Mammary microvascular endothelial cell (primary cell): ENCODE measurements around the gene PRSS33. TPM values are rescaled to one million over a fixed set of nuclear protein-coding genes. Genes with fewer than 3 reads are reported as not detected.

ENCODE experiments used
- total RNA-seq: library from RNA; depleted of rRNA; stranded (reverse); fragments of >200 nt; gene quantifications from 2 replicates; pipeline ENCODE4 v1.2.3, GENCODE V29; 2015

Gene PRSS33, protein sequence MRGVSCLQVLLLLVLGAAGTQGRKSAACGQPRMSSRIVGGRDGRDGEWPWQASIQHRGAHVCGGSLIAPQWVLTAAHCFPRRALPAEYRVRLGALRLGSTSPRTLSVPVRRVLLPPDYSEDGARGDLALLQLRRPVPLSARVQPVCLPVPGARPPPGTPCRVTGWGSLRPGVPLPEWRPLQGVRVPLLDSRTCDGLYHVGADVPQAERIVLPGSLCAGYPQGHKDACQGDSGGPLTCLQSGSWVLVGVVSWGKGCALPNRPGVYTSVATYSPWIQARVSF
- not detected in 2 replicates for total RNA-seq

DNA sequence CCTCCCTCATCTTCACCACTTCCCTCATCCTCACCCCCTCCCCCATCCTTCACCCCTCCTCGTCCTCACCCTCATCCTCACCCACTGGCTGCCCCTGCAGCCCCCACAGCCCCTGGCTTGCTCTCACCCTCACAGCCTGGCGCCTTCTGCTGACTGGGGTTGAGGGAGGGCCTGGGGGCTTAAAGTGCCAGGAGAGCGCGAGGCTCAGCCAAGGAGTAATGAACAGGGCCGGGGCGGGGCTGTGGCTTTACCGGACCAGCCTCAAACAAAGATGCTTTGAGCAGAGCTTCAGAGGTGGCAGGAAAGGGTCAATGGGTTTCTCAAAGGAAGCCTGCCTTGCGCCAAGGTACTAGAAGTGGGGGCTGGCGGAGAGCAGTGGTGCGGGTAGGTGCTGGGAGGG is at the start of gene PRSS33:
PRSS33 (minus strand) TSS at position 155 of the 400 bp plus-strand sequence. CDS start 1,013 bp downstream, outside the sequence.

DNA sequence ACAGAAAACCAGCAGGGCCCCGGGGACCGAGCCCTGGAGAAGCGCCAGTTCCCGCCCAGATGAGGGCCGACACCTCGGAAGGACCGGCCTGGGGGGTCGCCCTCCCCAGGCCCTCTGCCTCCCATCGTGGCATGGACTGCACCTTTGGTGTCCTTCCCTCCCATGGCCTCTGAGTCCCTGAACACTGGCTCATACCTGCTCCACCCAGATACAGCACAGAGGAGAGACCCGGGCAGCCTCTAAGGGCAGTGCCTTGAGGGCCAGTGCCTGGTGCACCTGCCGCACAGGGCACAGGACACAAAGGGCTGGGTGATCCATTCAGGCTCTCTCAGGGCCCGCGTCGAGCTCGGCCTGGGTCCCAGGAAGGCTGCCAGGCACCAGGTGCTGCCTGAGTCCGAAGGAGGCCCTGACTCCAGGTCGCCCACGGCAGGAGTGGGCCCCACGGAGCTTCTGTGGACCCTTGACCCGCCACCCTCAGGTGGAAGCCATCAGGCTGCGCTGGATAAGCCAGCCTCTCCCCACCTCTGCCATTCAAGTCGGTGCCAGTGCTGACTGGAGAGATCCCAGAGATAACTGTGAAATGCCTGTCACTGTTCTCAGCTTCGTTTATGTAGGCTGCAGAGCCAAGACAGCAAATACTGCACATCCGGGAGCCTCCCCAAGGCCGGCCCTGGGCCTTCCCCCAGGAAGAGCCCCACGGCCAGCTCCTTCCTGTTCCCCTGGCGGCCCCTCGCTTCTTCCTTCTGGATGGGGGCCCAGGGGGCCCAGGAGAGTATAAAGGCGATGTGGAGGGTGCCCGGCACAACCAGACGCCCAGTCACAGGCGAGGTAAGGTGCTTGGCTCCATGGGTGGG is 42.4 kb upstream of the PRSS33 start, which contains the start of gene ZG16B:
ZG16B (plus strand) TSS at position 803 of the 854 bp plus-strand sequence. CDS start 139 bp downstream, outside the sequence.

DNA sequence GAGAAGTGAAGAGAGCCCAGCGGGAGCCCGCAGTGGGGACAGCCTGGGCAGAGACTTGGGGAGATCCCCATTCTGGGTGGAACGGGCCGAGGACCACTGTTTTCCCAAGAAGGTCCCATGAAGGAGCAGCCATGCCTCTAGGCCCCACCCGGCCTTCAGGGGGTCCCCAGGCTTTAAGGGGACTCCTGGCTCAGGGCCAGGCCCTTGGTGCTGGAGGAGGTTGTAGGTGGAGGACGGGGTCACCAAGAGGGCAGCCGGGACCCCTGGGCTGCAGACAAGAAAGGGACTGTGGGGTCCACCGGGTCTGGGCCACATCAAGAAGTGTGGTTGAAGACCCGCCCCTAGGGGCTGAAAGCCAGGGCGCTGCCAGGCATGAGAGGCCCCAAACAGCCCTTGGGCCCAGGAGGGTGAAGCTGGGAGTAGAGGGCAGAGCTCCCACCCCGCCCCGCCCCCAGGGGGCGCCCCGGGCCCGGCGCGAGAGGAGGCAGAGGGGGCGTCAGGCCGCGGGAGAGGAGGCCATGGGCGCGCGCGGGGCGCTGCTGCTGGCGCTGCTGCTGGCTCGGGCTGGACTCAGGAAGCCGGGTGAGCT is 29.5 kb upstream of the PRSS33 start, which contains the start of gene PRSS21:
PRSS21 (plus strand) TSS at position 487 of the 589 bp plus-strand sequence; CDS start at position 519, 32 bp downstream.

DNA sequence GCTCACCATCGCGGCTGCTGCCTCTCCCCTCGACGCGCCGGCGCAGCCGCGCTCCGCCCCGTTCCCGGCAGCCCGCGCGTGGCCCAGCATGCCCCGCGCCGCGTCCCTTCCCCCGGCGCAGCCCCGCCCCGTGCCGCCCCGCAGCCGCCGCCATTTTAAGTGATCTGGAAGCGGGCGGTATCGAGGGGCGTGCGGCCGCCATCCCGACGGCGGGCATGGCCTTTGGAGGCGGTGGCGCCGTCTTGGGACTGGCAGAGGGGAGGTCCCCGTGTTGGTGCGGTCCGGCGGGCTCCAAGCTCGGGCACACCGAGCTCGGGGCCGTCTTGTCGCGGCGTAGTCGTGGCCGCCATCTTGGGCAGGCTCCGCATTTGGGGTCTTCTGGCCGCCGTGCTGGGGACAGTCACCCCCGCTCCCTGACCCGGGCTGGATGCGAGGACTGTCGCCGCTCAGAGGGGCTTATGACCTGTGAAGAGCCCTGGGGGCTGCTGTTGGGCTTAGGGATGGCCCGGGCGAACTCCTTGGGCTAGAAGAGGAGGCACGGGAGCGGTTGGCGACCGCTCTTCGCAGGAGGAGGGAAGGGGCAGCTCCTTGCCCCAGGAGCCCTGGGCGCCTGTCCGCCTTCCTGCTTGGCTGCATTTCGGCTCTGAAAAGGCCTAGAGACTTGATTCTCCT is 10.0 kb downstream of the PRSS33 start, which contains the start of gene ELOB:
ELOB (minus strand) TSS at position 50 of the 672 bp plus-strand sequence; CDS start at position 9, 41 bp downstream.

DNA sequence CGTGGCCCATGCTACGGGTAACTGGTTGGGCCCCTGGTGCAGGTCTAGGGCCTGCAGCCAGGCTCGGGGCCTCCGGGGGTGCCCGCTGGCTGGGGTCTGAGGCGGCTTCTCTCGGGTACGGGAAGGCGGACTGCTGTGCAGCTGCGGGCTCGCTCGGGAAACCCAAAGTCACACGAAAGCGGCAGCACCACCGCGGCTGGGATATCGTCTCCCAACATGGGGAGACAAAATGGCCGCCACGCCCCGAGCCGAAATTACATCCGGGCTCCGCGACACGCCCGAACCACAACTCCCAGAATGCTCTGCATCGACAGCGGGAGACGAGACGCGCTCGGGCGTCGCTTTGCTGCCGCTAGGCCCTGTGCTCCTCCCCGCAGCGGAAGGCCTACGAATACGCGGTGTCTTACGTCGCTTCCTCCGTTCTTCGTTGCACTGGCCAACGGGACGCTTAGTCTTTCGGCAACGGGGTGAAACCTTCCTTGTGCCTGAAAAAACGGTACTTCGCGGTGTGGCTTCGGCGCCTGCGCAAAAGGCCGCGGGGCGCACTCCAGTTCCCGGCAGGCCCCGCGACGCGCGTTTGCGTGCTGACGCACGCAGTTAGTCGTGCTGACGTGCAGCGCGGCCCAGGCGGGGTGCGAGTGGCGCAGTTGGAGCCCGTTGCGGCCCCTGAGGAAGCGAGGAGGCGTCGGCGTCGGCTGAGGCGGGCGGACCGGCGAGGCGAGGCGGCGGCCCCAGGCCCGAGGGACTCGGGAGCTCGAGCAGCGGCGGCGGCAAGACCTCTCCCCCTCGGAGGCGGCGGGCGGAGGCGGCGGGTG is 35.1 kb downstream of the PRSS33 start, which contains the start of gene SRRM2:
SRRM2 (plus strand) TSS at position 604 of the 815 bp plus-strand sequence. CDS start 3,727 bp downstream, outside the sequence.

Other genes with a start within 250 kb of the PRSS33 start
- 19.4 and 25.1 TPM in 2 replicates for gene PDPK1, start 249.5 kb downstream of the PRSS33 start, total RNA-seq
- gene KCTD5, start 105.0 kb downstream of the PRSS33 start, total RNA-seq, result 31.5 and 53.4 TPM in 2 replicates
- gene PRSS27, start 67.3 kb downstream of the PRSS33 start, total RNA-seq, result under 0.01 TPM in 1 of 2 replicates, not detected in the other
- 38.3 and 54.9 TPM in 2 replicates for gene SRRM2, start 34.9 kb downstream of the PRSS33 start, total RNA-seq
- 647 and 787 TPM in 2 replicates for gene ELOB, start 10.3 kb downstream of the PRSS33 start, total RNA-seq
- gene PRSS41, start 10.9 kb upstream of the PRSS33 start, total RNA-seq, result not detected in 2 replicates
- 0.20 and 1.2 TPM in 2 replicates for gene PRSS21, start 29.7 kb upstream of the PRSS33 start, total RNA-seq
- gene ZG16B, start 42.7 kb upstream of the PRSS33 start, total RNA-seq, result 1.5 and 3.1 TPM in 2 replicates
- gene PRSS22, start 70.6 kb upstream of the PRSS33 start, total RNA-seq, result not detected in 2 replicates
- 50.6 and 67.3 TPM in 2 replicates for gene FLYWCH2, start 95.7 kb upstream of the PRSS33 start, total RNA-seq
- gene FLYWCH1, start 124.4 kb upstream of the PRSS33 start, total RNA-seq, result 41.5 and 51.1 TPM in 2 replicates
- gene KREMEN2, start 176.7 kb upstream of the PRSS33 start, total RNA-seq, result not detected in 2 replicates
- gene PAQR4, start 181.8 kb upstream of the PRSS33 start, total RNA-seq, result 23.8 and 24.1 TPM in 2 replicates
- gene PKMYT1, start 192.9 kb upstream of the PRSS33 start, total RNA-seq, result 28.1 and 31.3 TPM in 2 replicates
- gene CLDN9, start 225.4 kb upstream of the PRSS33 start, total RNA-seq, result not detected in 2 replicates
- gene CLDN6, start 230.6 kb upstream of the PRSS33 start, total RNA-seq, result 0.15 TPM in 1 of 2 replicates, not detected in the other
- gene TNFRSF12A, start 232.8 kb upstream of the PRSS33 start, total RNA-seq, result 174 and 225 TPM in 2 replicates
- gene HCFC1R1, start 236.4 kb upstream of the PRSS33 start, total RNA-seq, result 18.6 and 24.1 TPM in 2 replicates
- gene THOC6, start 236.5 kb upstream of the PRSS33 start, total RNA-seq, result 30.9 and 37.2 TPM in 2 replicates
- not detected in 2 replicates for gene BICDL2, start 249.4 kb upstream of the PRSS33 start, total RNA-seq